GM12872 (cell line): ENCODE data around the gene SHLD1.

Experiments
- TF ChIP-seq, protein P1 (sequence below): IDR thresholded peaks from 3 replicates; pipeline ENCODE4 v1.5.1; 2011; ENCODE audit warnings: low read depth, mild to moderate bottlenecking, low read length, moderate library complexity; ENCODE audit not compliant: insufficient read depth

Gene SHLD1

DNA sequence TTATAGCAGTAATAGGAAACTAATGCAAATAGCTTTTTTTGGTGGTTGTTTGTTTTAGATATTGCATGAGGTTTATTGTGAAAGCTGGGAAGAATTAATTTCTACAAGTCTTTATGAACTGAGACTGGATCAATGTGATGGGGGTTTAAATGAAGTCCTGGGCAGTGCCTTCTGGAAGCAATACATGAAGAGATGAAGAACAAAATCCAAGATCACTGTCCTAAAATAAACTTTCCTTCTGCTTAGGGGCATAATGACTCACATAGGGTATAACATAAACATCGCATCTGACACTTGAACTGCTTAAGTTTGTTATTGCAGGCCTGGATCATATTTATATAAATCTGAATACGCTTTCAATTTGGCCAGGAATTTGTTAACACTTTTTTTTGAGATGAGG, 20.9 kb upstream of the SHLD1 start:
- TF ChIP-seq, protein P1, sequence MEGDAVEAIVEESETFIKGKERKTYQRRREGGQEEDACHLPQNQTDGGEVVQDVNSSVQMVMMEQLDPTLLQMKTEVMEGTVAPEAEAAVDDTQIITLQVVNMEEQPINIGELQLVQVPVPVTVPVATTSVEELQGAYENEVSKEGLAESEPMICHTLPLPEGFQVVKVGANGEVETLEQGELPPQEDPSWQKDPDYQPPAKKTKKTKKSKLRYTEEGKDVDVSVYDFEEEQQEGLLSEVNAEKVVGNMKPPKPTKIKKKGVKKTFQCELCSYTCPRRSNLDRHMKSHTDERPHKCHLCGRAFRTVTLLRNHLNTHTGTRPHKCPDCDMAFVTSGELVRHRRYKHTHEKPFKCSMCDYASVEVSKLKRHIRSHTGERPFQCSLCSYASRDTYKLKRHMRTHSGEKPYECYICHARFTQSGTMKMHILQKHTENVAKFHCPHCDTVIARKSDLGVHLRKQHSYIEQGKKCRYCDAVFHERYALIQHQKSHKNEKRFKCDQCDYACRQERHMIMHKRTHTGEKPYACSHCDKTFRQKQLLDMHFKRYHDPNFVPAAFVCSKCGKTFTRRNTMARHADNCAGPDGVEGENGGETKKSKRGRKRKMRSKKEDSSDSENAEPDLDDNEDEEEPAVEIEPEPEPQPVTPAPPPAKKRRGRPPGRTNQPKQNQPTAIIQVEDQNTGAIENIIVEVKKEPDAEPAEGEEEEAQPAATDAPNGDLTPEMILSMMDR = no peak

DNA sequence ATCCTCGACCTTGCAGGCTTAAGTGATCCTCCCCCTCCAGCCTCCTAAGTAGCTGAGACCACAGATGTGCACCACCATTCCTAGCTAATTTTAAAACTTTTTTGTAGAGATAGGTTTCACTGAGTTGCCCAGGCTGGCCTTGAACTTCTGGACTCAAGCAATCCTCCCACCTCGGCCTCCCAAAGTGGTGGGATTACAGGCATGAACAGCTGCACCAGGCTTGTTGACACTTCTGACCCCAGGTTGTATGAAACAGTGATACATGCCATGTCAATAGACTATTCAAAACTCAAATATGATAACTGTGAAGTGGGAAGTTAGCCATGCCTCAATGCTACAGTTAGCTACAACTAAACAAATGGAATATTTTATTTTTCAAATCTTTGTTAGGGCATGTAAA, 20.1 kb upstream of the SHLD1 start:
- TF ChIP-seq, protein P1 = no peak

GRCh38 chr20:5731753-5732366, 18.3 kb upstream of the SHLD1 start:
- TF ChIP-seq, protein P1 = no peak

GRCh38 chr20:5734602-5735001, 15.6 kb upstream of the SHLD1 start:
- TF ChIP-seq, protein P1 = no peak

DNA sequence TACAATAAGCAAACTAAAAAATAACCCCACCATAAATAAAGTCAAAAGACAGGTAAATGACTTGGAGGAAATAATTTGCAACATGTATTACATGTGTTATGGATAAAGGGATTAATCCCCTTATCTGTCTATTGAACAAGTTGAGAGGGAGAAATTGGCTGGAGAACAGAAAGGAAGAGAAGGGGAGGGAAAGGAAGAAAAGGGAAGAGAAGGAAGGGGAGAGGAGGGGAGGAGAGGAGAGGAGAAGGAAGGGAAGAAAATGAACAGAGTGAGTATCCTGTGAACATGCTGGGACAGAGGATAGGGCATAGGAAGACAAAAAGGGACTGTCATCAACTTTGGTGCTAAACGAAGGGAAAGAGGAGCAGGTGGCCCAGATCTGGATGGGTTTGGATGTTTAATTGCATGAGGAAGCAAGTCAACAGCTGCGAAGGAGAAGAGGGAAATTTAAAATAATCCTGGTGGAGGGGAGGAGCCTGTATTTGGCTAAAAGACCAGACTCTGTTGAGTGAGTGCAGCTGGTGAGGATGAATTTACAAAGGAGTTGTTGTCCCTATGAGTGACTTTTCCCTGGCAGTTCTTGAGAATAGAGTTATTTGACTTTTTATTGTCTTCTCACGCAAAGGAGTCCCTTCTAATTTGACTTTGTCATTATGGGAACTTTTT, 14.2 kb upstream of the SHLD1 start:
- TF ChIP-seq, protein P1 = no peak

DNA sequence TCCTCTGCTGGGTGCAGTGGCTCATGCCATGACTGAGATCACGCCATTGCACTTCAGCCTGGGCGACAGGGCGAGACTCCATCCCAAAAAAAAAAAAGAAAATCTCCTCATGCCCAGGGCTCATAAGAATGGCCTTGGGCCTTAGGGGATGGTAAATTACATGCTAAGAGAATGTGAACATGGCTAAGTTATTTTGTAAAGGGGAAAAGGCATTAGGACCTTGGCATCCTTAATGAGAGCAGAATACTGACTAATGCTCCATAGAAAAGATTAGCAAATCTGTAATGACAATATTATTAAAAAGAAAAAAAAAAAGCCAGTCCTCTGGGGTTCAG, 12.6 kb upstream of the SHLD1 start:
- TF ChIP-seq, protein P1 = no peak

- TF ChIP-seq, protein P1 = no peak
Observed at GRCh38 chr20:5737966-5738365, 12.2 kb upstream of the SHLD1 start.

DNA sequence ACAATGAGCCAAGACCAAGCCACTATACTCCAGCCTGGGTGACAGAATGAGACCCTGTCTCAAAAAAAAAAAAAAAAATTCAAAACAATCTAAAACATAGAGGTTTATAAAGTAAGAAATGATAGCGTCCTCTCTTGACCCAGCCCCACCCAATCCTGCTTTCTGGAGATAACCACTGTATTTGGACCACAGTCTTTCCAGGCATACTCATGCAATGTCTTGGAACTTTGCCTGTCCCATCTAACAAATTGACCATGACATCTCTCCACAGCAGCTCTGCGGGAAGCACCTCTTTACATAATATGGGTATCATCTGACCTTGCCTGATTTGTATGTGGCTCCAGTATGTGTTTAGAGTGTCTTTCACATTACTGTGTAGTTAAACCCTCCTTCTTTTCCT, 9.1 kb upstream of the SHLD1 start:
- TF ChIP-seq, protein P1 = no peak
